Fibroblast of villous mesenchyme (primary cell): ENCODE results near the gene COL4A1. TPM values are rescaled to one million over a fixed set of nuclear protein-coding genes. Genes with fewer than 3 reads are reported as not detected.

Experiments
- DNase-seq: peaks from one replicate; pipeline ENCODE4 v3.0.0-alpha.2; 2010; ENCODE audit warnings: low read depth
- H3K4me3 ChIP-seq: 2 replicates; pipeline ENCODE4 v1.5.1; 2011; ENCODE audit warnings: low read depth, mild to moderate bottlenecking, low read length
- CTCF ChIP-seq: IDR thresholded peaks from 2 replicates; pipeline ENCODE4 v1.5.1; 2012; ENCODE audit warnings: low read depth, mild to moderate bottlenecking, low read length; ENCODE audit not compliant: insufficient read depth
- total RNA-seq: library from RNA; depleted of rRNA; stranded (reverse); fragments of >200 nt; gene quantifications from 2 replicates; pipeline ENCODE4 v1.2.3, GENCODE V29; 2012

The COL4A1 gene
- total RNA-seq, 1 donor: 1,391 TPM

DNA sequence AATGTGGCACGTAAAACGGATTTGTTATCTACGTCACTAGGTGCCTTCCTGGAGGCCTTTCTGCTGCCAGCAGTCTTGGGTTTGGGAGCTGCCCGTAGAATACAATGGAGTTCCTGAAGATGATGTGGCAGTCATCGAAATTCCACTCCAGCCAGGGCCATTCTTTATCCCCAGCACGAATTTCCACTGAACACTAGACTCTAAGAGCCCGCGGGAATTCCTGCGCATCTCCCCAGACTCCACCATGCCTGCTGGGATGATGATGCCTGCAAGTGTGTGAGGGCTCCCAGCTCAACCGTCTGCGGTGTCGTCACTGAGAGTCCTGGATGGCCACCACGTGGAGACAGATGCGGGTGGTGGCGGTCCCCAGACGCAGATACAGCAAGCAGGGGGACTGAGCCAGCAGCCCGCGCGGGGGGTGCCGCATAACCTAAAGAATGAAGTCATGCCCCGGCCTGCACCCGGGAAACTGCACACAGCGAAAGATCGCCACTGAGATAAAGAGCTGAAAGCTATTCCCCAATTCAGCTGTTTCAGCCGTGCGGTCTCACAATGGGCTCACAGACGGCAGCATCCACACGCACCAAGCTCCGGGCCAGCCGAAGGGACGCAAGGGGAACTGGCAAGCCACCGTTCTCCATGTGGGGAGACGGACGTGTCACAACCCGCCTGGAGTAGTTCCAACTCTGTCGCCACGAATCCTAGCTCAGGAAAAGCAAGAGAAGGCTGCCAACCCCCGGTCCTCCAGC lies 41.1 kb downstream of the COL4A1 start:
- no peak for DNase-seq
- TF ChIP-seq CTCF: no peak

GRCh38 chr13:110265341-110265681 lies 41.6 kb downstream of the COL4A1 start:
- no peak overlapping the region for H3K4me3 ChIP-seq
- TF ChIP-seq CTCF: no peak
- no peak for DNase-seq

More for the DNA sequence above, 41.1 kb downstream of the COL4A1 start:
- no peak overlapping the region for H3K4me3 ChIP-seq

GRCh38 chr13:110264685-110265275 lies 42.2 kb downstream of the COL4A1 start:
- no peak for TF ChIP-seq CTCF
- no peak for DNase-seq
- no peak overlapping the region for H3K4me3 ChIP-seq

DNA sequence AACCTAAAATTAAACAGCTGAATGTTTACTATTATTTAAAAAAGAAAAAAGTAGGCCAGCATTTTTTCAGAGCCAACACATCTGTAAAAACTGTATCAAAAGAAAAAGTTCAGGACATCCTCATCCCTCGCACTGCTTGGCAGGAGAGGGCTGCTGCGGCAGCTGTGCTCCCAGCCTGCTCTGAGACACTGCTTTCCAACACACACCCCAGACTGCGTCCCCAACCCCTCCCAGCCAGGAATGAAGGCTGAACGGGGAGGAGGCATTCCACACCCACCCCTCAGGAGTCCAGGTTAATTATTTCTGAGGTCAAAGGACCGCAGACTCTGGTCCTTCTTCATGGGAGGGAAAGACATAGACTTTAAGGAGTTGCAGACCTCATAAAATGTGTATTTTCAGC lies 43.1 kb downstream of the COL4A1 start:
- H3K4me3 ChIP-seq: no peak overlapping the region
- DNase-seq: peak; percentile 52
- no peak for TF ChIP-seq CTCF

GRCh38 chr13:110263404-110263803 lies 43.6 kb downstream of the COL4A1 start:
- H3K4me3 ChIP-seq: no peak overlapping the region
- no peak for DNase-seq
- no peak for TF ChIP-seq CTCF

DNA sequence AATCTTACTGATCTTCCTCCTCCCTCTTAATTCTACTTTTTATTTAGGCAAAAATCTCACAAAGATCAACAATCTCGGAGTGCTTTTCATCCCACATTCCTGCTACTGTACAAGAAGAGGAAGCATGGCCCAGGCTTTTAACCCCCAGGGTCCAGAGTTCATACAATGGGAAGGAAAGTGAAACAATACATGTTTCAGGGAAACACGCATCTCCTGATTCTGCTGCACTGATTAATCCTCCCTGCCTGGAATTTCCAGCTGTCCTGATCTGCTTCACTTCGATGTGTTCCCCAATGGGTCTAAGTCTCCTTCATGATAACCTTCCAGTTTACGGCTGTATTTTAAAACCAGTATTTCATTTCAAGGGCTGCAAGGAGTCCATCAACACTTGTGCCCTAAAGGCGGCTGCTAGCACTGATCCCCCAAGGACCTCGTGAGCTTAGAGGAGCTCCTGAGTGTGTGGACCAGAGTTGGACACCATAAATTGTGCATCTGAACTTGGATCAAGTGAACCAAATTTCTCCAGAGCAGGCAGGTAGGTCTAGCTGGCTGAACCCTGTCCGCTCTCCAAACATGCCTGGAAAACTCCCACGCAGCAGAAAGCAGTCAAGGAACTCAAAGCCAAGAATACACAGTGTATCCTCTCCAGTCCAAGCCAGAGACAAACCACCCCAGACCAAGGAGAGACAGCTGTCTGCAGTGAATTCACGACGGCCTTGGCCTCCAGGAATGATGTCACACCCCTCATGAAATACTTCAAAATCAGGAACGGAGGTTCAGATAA lies 44.3 kb downstream of the COL4A1 start:
- peak overlapping the region; percentile 7 for H3K4me3 ChIP-seq
- TF ChIP-seq CTCF: no peak
- peak; percentile 63 for DNase-seq
